GM12801 (cell line): Measurements from ENCODE around the gene SMYD3.

Experiments
- TF ChIP-seq, protein P1 (sequence below): IDR thresholded peaks from one replicate; pipeline ENCODE4 v1.5.1; 2011; ENCODE audit warnings: control low read depth; ENCODE audit not compliant: insufficient read length; ENCODE audit errors: extremely low read depth

Gene SMYD3

GRCh38 chr1:245960171-245960570 lies 546.9 kb downstream of the SMYD3 start:
- TF ChIP-seq, protein P1, sequence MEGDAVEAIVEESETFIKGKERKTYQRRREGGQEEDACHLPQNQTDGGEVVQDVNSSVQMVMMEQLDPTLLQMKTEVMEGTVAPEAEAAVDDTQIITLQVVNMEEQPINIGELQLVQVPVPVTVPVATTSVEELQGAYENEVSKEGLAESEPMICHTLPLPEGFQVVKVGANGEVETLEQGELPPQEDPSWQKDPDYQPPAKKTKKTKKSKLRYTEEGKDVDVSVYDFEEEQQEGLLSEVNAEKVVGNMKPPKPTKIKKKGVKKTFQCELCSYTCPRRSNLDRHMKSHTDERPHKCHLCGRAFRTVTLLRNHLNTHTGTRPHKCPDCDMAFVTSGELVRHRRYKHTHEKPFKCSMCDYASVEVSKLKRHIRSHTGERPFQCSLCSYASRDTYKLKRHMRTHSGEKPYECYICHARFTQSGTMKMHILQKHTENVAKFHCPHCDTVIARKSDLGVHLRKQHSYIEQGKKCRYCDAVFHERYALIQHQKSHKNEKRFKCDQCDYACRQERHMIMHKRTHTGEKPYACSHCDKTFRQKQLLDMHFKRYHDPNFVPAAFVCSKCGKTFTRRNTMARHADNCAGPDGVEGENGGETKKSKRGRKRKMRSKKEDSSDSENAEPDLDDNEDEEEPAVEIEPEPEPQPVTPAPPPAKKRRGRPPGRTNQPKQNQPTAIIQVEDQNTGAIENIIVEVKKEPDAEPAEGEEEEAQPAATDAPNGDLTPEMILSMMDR, result no peak

GRCh38 chr1:245958016-245958415 lies 549.1 kb downstream of the SMYD3 start:
- TF ChIP-seq, protein P1, result no peak

DNA sequence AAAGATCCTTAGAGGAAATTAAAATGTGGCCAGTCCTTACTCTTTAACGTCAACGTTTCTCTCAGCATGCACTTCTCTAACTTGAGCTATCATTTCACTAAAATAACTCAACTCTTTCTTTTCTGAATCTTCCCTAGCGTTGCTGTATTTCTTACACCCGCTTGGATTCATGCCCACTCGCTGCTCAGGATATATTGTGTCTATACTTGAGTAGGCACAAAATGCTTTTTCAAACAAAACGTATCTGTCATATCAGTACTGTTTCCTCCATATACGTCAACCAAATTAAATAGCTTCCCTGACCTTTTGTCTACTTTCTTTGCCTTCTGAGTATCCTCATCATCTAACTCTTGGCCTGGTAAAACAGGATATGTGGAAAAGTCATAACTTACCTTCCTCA lies 549.7 kb downstream of the SMYD3 start:
- TF ChIP-seq, protein P1, result no peak

- TF ChIP-seq, protein P1, result no peak
Observed at GRCh38 chr1:245956225-245956624, 550.9 kb downstream of the SMYD3 start.

- TF ChIP-seq, protein P1, result no peak
Observed at GRCh38 chr1:245953876-245954660, 553.0 kb downstream of the SMYD3 start.

GRCh38 chr1:245952383-245953026 lies 554.6 kb downstream of the SMYD3 start:
- TF ChIP-seq, protein P1, result no peak

GRCh38 chr1:245948786-245949185 lies 558.3 kb downstream of the SMYD3 start:
- TF ChIP-seq, protein P1, result no peak
